ENCODE data around the gene HHIP.

HHIP gene

GRCh38 chr4:144709793-144710525 lies 64.0 kb downstream of the HHIP start:
- no peak for DNase-seq

GRCh38 chr4:144710526-144710912 lies 64.6 kb downstream of the HHIP start:
- no peak for DNase-seq

GRCh38 chr4:144711700-144712456 lies 65.9 kb downstream of the HHIP start:
- DNase-seq = no peak

- no peak for DNase-seq
Measured at GRCh38 chr4:144712775-144713174, 66.8 kb downstream of the HHIP start.

GRCh38 chr4:144714166-144714565 lies 68.2 kb downstream of the HHIP start:
- no peak for DNase-seq

- DNase-seq = no peak
Measured at GRCh38 chr4:144715230-144715629, 69.3 kb downstream of the HHIP start.

GRCh38 chr4:144716778-144717177 lies 70.8 kb downstream of the HHIP start:
- no peak for DNase-seq

GRCh38 chr4:144718958-144719512 lies 73.1 kb downstream of the HHIP start:
- no peak for DNase-seq

GRCh38 chr4:144720491-144720890 lies 74.5 kb downstream of the HHIP start:
- DNase-seq = no peak

GRCh38 chr4:144721994-144722393 lies 76.0 kb downstream of the HHIP start:
- no peak for DNase-seq

GRCh38 chr4:144723471-144723870 lies 77.5 kb downstream of the HHIP start:
- no peak for DNase-seq

- DNase-seq = no peak
Measured at GRCh38 chr4:144729175-144729574, 83.2 kb downstream of the HHIP start.

GRCh38 chr4:144732584-144733428 lies 86.8 kb downstream of the HHIP start:
- DNase-seq = no peak

GRCh38 chr4:144733566-144733965 lies 87.6 kb downstream of the HHIP start:
- no peak for DNase-seq

- no peak for DNase-seq
Measured at GRCh38 chr4:144734522-144734921, 88.6 kb downstream of the HHIP start.

GRCh38 chr4:144738649-144739048 lies 92.7 kb downstream of the HHIP start:
- no peak for DNase-seq

- no peak for DNase-seq
Measured at GRCh38 chr4:144739511-144740033, 93.6 kb downstream of the HHIP start.

GRCh38 chr4:144740316-144740715 lies 94.4 kb downstream of the HHIP start:
- no peak for DNase-seq

GRCh38 chr4:144748814-144749555 lies 103.0 kb downstream of the HHIP start:
- DNase-seq = no peak

- no peak for DNase-seq
Measured at GRCh38 chr4:144750348-144750747, 104.4 kb downstream of the HHIP start.

GRCh38 chr4:144754562-144755410 lies 108.8 kb downstream of the HHIP start:
- no peak for DNase-seq

Measured in CD4-positive, alpha-beta T cell treated with Interleukin-4 for 1 hour (primary cell).